AG09309 (cell line): ENCODE results near the gene ASPSCR1.

ENCODE experiments used
- DNase-seq: peaks from one replicate; pipeline ENCODE4 v3.0.0-alpha.2; 2010; ENCODE audit warnings: low read depth
- H3K4me3 ChIP-seq: 2 replicates; pipeline ENCODE4 v1.5.1; 2011; ENCODE audit warnings: mild to moderate bottlenecking, low read depth, low read length, moderate library complexity; ENCODE audit not compliant: control insufficient read depth
- TF ChIP-seq, protein P1 (sequence below): IDR thresholded peaks from 2 replicates; pipeline ENCODE4 v1.5.1; 2011; ENCODE audit warnings: mild to moderate bottlenecking, low read depth, low read length, inconsistent platforms; ENCODE audit not compliant: insufficient read depth, control insufficient read depth; ENCODE audit errors: missing control alignments

The ASPSCR1 gene

DNA sequence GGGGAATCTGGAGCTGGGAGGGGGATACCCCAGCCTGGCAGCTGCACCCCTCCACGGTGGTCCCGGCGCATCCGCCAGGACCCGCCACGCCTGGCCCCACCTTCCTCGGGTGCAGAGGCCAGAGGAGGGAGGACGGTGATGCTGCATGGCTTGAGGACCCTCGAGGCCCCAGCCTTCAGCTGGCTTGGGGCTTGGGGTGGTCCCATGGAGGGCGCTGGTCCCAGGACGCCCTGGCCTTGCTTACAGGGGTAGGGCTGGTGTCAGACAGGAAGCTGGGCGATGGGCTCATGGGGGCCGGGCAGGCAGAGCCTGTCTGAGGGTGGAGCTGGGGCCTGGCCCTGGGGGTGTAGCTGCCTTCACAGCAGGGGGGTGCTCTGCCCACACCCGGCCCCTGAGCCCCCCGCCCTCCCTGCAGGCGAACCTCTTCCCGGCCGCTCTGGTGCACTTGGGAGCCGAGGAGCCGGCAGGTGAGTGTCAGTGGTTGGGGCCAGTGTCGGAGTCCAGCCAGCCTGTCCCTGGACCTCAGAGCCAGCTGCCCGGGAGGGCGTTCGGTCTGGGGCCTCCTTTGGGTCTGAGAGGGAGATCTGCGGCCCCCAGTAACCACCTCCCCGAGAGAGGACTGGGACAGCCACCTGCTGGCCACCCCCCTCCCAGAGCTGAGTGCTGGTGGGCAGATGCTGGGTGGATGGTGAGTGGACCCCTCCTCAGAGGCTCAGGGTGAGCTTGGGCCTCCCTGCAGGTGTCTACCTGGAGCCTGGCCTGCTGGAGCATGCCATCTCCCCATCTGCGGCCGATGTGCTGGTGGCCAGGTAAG lies 38.8 kb downstream of the ASPSCR1 start:
- DNase-seq, result no peak
- TF ChIP-seq, protein P1, sequence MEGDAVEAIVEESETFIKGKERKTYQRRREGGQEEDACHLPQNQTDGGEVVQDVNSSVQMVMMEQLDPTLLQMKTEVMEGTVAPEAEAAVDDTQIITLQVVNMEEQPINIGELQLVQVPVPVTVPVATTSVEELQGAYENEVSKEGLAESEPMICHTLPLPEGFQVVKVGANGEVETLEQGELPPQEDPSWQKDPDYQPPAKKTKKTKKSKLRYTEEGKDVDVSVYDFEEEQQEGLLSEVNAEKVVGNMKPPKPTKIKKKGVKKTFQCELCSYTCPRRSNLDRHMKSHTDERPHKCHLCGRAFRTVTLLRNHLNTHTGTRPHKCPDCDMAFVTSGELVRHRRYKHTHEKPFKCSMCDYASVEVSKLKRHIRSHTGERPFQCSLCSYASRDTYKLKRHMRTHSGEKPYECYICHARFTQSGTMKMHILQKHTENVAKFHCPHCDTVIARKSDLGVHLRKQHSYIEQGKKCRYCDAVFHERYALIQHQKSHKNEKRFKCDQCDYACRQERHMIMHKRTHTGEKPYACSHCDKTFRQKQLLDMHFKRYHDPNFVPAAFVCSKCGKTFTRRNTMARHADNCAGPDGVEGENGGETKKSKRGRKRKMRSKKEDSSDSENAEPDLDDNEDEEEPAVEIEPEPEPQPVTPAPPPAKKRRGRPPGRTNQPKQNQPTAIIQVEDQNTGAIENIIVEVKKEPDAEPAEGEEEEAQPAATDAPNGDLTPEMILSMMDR, result no peak
- no peak overlapping the region for H3K4me3 ChIP-seq

DNA sequence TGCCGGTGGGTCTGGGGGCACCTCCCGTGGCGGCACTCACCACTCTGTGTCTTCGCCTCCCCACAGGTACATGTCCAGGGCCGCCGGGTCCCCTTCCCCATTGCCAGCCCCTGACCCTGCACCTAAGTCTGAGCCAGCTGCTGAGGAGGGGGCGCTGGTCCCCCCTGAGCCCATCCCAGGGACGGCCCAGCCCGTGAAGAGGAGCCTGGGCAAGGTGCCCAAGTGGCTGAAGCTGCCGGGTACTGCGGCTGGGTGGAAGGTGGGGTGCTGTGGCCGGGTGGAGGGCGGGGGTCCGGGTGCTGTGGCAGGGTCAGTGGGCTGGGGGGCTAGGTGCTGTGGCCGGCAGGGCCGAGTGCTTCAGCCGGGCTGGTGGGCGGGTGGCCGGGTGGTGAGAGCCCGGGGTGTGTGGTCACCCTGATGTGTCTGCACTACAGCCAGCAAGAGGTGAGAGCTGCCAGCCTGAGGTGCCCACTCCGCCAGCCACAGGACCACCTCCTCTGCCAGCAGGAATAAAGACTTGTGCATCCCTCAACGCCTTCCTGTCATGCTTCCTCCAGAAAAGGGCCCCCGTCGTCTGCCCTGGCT lies 39.5 kb downstream of the ASPSCR1 start:
- H3K4me3 ChIP-seq, result no peak overlapping the region
- TF ChIP-seq, protein P1, result no peak
- DNase-seq, result no peak

DNA sequence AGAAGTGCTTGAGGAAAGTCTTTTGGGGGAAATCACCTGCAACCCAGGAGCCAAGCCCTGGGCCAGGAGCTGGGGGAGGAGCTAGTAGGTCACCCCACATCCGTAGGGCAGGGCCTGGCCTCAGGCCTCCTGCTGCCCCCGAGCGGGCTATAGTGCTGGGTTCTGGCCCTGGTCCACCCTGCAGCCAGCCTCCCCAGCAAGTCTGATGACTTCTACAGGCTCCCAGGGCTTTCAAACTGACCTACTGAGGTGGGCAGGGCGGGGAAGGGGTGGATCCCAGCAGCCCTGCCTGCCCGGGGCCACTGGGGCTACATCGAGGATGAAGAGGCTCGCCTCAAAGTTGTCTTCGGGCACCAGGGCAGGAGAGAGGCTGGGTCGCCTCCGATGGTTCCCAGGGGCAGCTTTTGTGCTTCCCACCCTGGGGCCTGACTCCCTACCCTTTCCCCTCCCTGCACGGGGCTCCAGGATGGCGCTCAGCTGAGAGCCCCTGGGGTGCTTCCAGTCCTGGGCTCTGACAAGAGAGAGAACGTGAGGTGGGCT lies 40.3 kb downstream of the ASPSCR1 start:
- TF ChIP-seq, protein P1, result no peak
- DNase-seq, result no peak
- H3K4me3 ChIP-seq, result no peak overlapping the region

DNA sequence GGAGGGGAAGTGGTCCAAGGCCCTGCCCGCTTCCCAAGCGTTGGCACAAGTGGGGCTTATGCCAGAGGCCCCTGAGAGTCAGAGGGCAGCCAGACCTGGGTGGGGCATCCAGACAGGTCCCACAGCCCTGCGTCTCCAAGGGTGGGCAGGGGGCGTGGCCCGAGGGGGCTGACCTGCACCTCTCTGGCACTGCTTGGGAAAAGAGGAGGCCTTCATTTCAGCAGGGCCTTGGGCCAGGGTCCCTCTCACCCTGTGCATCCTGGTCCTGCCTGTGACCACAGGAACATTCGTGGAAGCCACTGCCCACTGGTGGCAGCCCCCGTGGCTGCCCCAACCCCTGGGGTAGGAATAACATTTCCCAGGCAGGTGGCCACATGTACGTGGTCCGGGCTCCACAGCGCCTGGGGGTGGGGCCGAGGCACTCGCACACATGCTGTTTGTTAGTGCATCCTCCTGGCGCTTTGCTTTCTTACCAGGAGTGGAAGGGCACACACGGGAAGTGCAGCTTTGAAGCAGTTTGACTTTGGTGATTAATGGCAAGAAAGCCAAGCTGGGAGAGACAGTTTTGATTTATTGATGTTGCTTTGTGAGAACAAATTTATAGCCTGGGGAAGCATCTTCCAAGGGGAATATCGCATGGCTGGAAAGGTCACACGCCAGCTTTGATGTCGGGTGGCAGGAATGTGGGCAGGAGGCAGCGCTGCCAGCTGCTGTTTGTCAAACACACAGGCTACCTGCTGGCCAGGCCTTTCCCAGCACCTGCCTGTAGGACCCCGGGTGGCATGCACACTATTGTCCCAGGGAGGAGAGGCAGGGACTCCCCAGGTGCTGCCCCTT lies 40.9 kb downstream of the ASPSCR1 start:
- TF ChIP-seq, protein P1, result no peak
- no peak overlapping the region for H3K4me3 ChIP-seq
- no peak for DNase-seq

DNA sequence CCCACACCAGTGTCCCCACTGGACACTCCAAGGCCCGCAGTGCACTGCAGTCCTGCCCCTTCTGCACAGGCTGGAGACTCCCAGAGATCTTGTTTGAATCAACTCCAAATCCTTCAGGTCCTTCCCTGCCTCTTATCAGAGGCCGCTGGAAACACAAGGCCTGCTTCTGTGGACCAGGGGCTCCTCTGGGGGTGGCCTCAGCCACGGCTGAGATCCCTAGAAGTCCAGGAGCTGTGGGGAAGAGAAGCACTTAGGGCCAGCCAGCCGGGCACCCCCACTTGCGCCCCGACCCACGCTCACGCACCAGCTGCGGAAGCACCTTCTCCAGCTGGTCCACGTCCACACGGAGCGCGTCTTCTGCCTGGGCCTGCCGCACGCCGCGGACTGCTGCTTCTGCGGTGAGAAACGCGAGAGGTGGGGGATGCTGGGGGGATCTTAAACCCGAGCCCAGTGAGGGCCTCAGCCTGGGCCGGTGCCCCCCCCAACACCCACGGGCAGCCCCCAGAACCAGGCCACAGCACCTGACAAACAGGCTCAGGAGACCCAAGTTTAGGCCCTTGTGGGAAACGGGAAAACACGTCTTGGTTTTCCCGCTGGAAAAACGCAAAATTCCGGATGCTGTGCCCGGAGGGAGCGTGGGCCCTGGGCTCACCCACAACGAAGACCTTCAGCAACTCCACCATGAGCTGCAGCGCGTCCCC lies 41.7 kb downstream of the ASPSCR1 start:
- DNase-seq, result no peak
- no peak overlapping the region for H3K4me3 ChIP-seq
- TF ChIP-seq, protein P1, result no peak
